HCT116 (cell line): ENCODE measurements around the gene NOS3. TPM values are rescaled to one million over a fixed set of nuclear protein-coding genes. Genes with fewer than 3 reads are reported as not detected.

ENCODE experiments used
- ATAC-seq: fragments of 200-7000 bp; cut with Tn5 transposase; 2 replicates; pipeline ENCODE4 v1.9.1; 2020; ENCODE audit warnings: mild to moderate bottlenecking, moderate library complexity
- Bru-seq: library from RNA; stranded (reverse); fragments of 400-500 nt; gene quantifications from one replicate; lab custom pipeline; 2021; lab: Mats Ljungman, UMichigan
- BruChase-seq, 2 experiments: library from RNA; stranded (reverse); fragments of 400-500 nt; gene quantifications; one replicate each; lab custom pipeline; 2021; lab: Mats Ljungman, UMichigan
- BruUV-seq: library from RNA; stranded (reverse); fragments of 400-500 nt; replicated peaks from 2 replicates; lab custom pipeline; 2021; lab: Mats Ljungman, UMichigan
- CTCF ChIA-PET: fragments of 300-600 bp; sonication (Branson Sonifier 250); formaldehyde crosslinking; loops from one replicate; lab custom pipeline; 2021; ENCODE audit warnings: antibody characterized with exemption; lab: Charles Lee
- POLR2A ChIA-PET: fragments of 300-600, 350-600 bp; sonication (Branson Sonifier 250); formaldehyde crosslinking; loops from one replicate; lab custom pipeline; 2021; ENCODE audit warnings: antibody characterized with exemption; lab: Charles Lee
- RAD21 ChIA-PET, 2 experiments: fragments of 300-600 bp; sonication (Branson Sonifier 250); formaldehyde crosslinking; loops; one replicate each; lab custom pipeline; 2023; ENCODE audit warnings: low total read pairs in 2 of 2; ENCODE audit not compliant: uncharacterized antibody in 2 of 2, unreplicated experiment in 2 of 2, low non-redundant PET in 1 of 2; lab: Charles Lee
- DNase-seq: peaks from one replicate; pipeline ENCODE4 v3.0.0-alpha.2; 2010; ENCODE audit warnings: low read depth, low spot score
- H2AFZ ChIP-seq: fragments of 200-600 bp; shearing (Covaris generic), sonication (generic); 2 replicates; pipeline ENCODE4 v1.6.1; 2017; ENCODE audit warnings: low read depth, mixed run types, mixed read lengths, antibody characterized with exemption, low read length; ENCODE audit not compliant: poor library complexity, severe bottlenecking
- H3K27ac ChIP-seq: 2 replicates; pipeline ENCODE4 v1.5.1; 2012; ENCODE audit warnings: low read depth, low read length
- H3K27me3 ChIP-seq: fragments of 200-600 bp; sonication (generic); 2 replicates; pipeline ENCODE4 v1.6.1; 2016; ENCODE audit warnings: mixed run types, low read length, mixed read lengths; ENCODE audit not compliant: insufficient read depth
- H3K36me3 ChIP-seq, 2 experiments: fragments of 200-500 bp in 1 of 2; fragments of 200-600 bp in 1 of 2; sonication (Bioruptor generic) in 1 of 2; sonication (generic) in 1 of 2; 2 replicates each; pipeline versions ENCODE4 v1.5.1 to v1.6.1; 2014 to 2016; ENCODE audit warnings: low read length in 2 of 2, inconsistent platforms in 1 of 2, mixed read lengths in 1 of 2, mixed run types in 1 of 2; ENCODE audit not compliant: insufficient read depth in 2 of 2, control insufficient read depth in 1 of 2
- H3K4me1 ChIP-seq, 2 experiments: fragments of 200-600 bp in 1 of 2; sonication (generic) in 1 of 2; 2 replicates each; pipeline versions ENCODE4 v1.5.1 to v1.6.1; 2012 to 2017; ENCODE audit warnings: low read length in 2 of 2, inconsistent platforms in 1 of 2, mild to moderate bottlenecking in 1 of 2, mixed read lengths in 1 of 2, mixed run types in 1 of 2, moderate library complexity in 1 of 2; ENCODE audit not compliant: insufficient read depth in 2 of 2, control insufficient read depth in 1 of 2
- H3K4me2 ChIP-seq: fragments of 200-600 bp; sonication (generic); 2 replicates; pipeline ENCODE4 v1.6.1; 2017; ENCODE audit warnings: mixed run types, low read length, mixed read lengths
- H3K4me3 ChIP-seq, 2 experiments: fragments of 200-600 bp in 1 of 2; sonication (generic) in 1 of 2; replicated peaks in 1 of 2; 2 replicates each; pipeline ENCODE4 v1.5.1; 2011 to 2016; ENCODE audit warnings: low read length in 2 of 2, control low read depth in 1 of 2, low read depth in 1 of 2, mild to moderate bottlenecking in 1 of 2, mixed read lengths in 1 of 2, mixed run types in 1 of 2
- H3K79me2 ChIP-seq: fragments of 200-600 bp; sonication (generic); 2 replicates; pipeline ENCODE4 v1.6.1; 2017; ENCODE audit warnings: mild to moderate bottlenecking, mixed run types, low read length, moderate library complexity, mixed read lengths; ENCODE audit not compliant: insufficient read depth
- H3K9ac ChIP-seq: fragments of 200-600 bp; sonication (generic); 2 replicates; pipeline ENCODE4 v1.6.1; 2016; ENCODE audit warnings: low read length, mixed read lengths
- H3K9me2 ChIP-seq: fragments of 200-600 bp; sonication (generic), shearing (Covaris generic); 2 replicates; pipeline ENCODE4 v1.6.1; 2017; ENCODE audit warnings: mixed run types, mild to moderate bottlenecking, moderate library complexity; ENCODE audit not compliant: insufficient read depth
- H3K9me3 ChIP-seq, 2 experiments: fragments of 200-500 bp in 1 of 2; fragments of 200-600 bp in 1 of 2; sonication (Bioruptor generic) in 1 of 2; sonication (generic) in 1 of 2; 2 replicates each; pipeline ENCODE4 v1.6.1; 2014 to 2017; ENCODE audit warnings: low read length in 2 of 2, mixed read lengths in 2 of 2, inconsistent platforms in 1 of 2, low read depth in 1 of 2, mild to moderate bottlenecking in 1 of 2, mixed run types in 1 of 2, moderate library complexity in 1 of 2; ENCODE audit not compliant: control insufficient read depth in 1 of 2, insufficient read depth in 1 of 2
- H4K20me1 ChIP-seq: fragments of 200-600 bp; sonication (generic), shearing (Covaris generic); 2 replicates; pipeline ENCODE4 v1.6.1; 2017; ENCODE audit warnings: mixed run types, mild to moderate bottlenecking, moderate library complexity; ENCODE audit not compliant: insufficient read depth
- CBX3 ChIP-seq: IDR thresholded peaks from 2 replicates; pipeline ENCODE4 v1.6.1; 2012; ENCODE audit warnings: low read depth
- FOSL1 ChIP-seq: IDR thresholded peaks from 2 replicates; pipeline ENCODE4 v1.6.1; 2012; ENCODE audit warnings: low read depth
- JUND ChIP-seq: IDR thresholded peaks from 2 replicates; pipeline ENCODE4 v1.6.1; 2012
- TCF7L2 ChIP-seq: IDR thresholded peaks from 2 replicates; pipeline ENCODE4 v1.7.0; 2011; ENCODE audit warnings: borderline replicate concordance, inconsistent platforms; ENCODE audit not compliant: insufficient read depth, insufficient read length; ENCODE audit errors: extremely low read depth
- intact Hi-C: fragments of 100-400 bp; cut with micrococcal nuclease; formaldehyde crosslinking; loops from 2 replicates; pipeline ENCODE4 v1.10.0; 2022
- long read RNA-seq: library from polyadenylated mRNA; unstranded; transcript quantifications from one replicate; pipeline ENCODE4 v2.0.0, GENCODE V29; 2021; ENCODE audit not compliant: unreplicated experiment
- polyA plus RNA-seq: library from polyadenylated mRNA; unstranded; fragments of >200 nt; gene quantifications from 2 replicates; pipeline ENCODE4 v1.2.1, GENCODE V29; 2012; ENCODE audit warnings: missing spikeins
- total RNA-seq: library from RNA; stranded (reverse); gene quantifications from one replicate; pipeline ENCODE4 v1.2.1, GENCODE V29; 2021; ENCODE audit not compliant: unreplicated experiment
- TF ChIP-seq, protein P1 (sequence below): IDR thresholded peaks from 2 replicates; pipeline ENCODE4 v1.6.1; 2012
- TF ChIP-seq, protein P2 (sequence below), 3 experiments: fragments of 200-600 bp in 1 of 3; sonication (generic) in 1 of 3; IDR thresholded peaks in 2 of 3; conservative IDR thresholded peaks in 1 of 3; 2 replicates each; pipeline ENCODE4 v1.5.1; 2012 to 2017; ENCODE audit warnings: low read depth in 2 of 3, low read length in 2 of 3, antibody characterized with exemption in 1 of 3, borderline replicate concordance in 1 of 3, control low read depth in 1 of 3, mild to moderate bottlenecking in 1 of 3, mixed read lengths in 1 of 3, mixed run types in 1 of 3, moderate library complexity in 1 of 3; ENCODE audit not compliant: insufficient read depth in 1 of 3

Gene NOS3
- total RNA-seq (35.8 TPM), Bru-seq, nascent RNA (percentile 34 among the genes with signal in this experiment), BruChase-seq, experiment 1, labeled RNA remaining after a 6-hour chase (percentile 47 among the genes with signal in this experiment), BruChase-seq, experiment 2, labeled RNA remaining after a 2-hour chase (percentile 36 among the genes with signal in this experiment)
- polyA plus RNA-seq, result 42.7 and 44.0 TPM in 2 replicates
- long read RNA-seq, transcript NOS3-209 (6 exons, 1,111 nt), result major isoform, 6 of 59 reads
- long read RNA-seq, partial matches to known transcripts, result 48 of 59 reads
- long read RNA-seq, other reads (novel, unspliced or antisense), result 5 of 59 reads

DNA sequence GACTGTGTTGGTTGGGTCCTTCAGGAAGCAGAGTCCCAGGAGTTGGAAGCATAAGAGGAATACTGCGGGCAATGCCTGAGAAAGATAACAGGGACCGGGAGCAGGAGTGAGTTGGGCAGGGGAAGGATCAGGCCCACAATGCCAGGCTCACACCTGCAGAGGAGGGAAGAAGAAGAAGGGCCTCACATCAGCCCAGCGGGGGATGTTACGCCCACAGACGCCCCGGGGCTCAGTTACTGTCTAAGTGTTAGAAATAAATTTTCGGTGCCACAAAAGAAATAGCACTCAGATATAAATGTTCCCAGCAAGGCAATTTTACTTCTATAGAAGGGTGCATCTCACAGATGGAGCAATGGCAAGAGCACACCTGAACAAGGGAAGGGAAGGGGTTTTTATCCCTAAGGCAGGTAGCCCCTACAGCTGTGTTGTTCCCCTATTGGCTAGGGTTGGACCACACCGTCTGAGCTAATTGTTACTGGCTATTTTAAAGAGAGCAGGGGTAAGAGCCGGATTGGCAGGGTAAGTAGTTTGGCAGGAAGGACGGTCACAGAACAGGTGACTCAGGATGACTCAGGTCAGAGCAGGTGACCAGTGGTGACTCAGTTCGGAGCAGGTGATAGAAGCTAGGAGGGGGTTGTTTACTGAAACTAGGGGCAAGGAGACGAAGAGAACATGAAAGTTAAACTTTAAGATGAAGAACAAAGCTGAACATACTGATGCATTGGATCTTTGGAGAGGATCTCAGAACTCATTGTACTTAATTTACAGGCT, at the start of gene NOS3:
Gene NOS3 (plus strand): TSS at position 602 of the 771 bp plus-strand sequence. CDS start 2,787 bp downstream, outside the sequence.
- no peak within 1 kb of the TSS for H3K4me3 ChIP-seq
- TF ChIP-seq TCF7L2 (no peak), CBX3 (peak; percentile 100), FOSL1 (peak; percentile 98), JUND (peak; percentile 95)
- TF ChIP-seq, protein P1, sequence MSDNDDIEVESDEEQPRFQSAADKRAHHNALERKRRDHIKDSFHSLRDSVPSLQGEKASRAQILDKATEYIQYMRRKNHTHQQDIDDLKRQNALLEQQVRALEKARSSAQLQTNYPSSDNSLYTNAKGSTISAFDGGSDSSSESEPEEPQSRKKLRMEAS, result peak; percentile 80
- TF ChIP-seq, protein P2, sequence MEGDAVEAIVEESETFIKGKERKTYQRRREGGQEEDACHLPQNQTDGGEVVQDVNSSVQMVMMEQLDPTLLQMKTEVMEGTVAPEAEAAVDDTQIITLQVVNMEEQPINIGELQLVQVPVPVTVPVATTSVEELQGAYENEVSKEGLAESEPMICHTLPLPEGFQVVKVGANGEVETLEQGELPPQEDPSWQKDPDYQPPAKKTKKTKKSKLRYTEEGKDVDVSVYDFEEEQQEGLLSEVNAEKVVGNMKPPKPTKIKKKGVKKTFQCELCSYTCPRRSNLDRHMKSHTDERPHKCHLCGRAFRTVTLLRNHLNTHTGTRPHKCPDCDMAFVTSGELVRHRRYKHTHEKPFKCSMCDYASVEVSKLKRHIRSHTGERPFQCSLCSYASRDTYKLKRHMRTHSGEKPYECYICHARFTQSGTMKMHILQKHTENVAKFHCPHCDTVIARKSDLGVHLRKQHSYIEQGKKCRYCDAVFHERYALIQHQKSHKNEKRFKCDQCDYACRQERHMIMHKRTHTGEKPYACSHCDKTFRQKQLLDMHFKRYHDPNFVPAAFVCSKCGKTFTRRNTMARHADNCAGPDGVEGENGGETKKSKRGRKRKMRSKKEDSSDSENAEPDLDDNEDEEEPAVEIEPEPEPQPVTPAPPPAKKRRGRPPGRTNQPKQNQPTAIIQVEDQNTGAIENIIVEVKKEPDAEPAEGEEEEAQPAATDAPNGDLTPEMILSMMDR (IDR thresholded peaks at IDR 0.05 in 2 of 3, conservative IDR thresholded peaks at IDR 0.05 in 1 of 3; ENCODE audit: borderline replicate concordance in 1 of 3, insufficient read depth in 1 of 3, low read depth in 2 of 3, low read length in 2 of 3), result no peak
- TF ChIP-seq, all 23 proteins: peak for 4
- Histone ChIP-seq H3K36me3 (no peaks in the 10 kb centered on the region), H3K4me1 (peaks cover 0 to 25% of the 10 kb centered on the region in 2 experiments; a peak in 2 of 4 replicates), H3K4me2 (peak within 1 kb of the TSS; percentile 11), H3K27ac (peak within 1 kb of the TSS; percentile 28), H2AFZ (no peak within 1 kb of the TSS), H3K9ac (no peak within 1 kb of the TSS), H3K9me2 (no peaks in the 10 kb centered on the region), H3K79me2 (no peaks in the 10 kb centered on the region), H3K27me3 (no peaks in the 10 kb centered on the region), H4K20me1 (no peaks in the 10 kb centered on the region), H3K9me3 (peaks cover 8 to 31% of the 10 kb centered on the region in 2 experiments; a peak in 2 of 4 replicates)
- ChIA-PET RAD21 (no interaction called here), CTCF (interaction anchor here (0.8 to 2.0 kb wide), 2 partner anchors 28 to 38 kb away, joined by 3 to 6 read pairs; partner anchors contain the start of gene ABCB8), POLR2A (no interaction called here)
- intact Hi-C loops, result no loop called here
- no TSS peak for BruUV-seq
- peak; percentile 72 for DNase-seq
- peak; percentile 52 for ATAC-seq
